ENCODE measurements around the gene CHCHD3.

The CHCHD3 gene

GRCh38 chr7:132770055-132770454 lies 311.8 kb downstream of the CHCHD3 start:
- no peak for DNase-seq (ENCODE audit: low spot score)

GRCh38 chr7:132769280-132769679 lies 312.6 kb downstream of the CHCHD3 start:
- DNase-seq (ENCODE audit: low spot score), result no peak

GRCh38 chr7:132768099-132768498 lies 313.8 kb downstream of the CHCHD3 start:
- DNase-seq (ENCODE audit: low spot score), result no peak

- no peak for DNase-seq (ENCODE audit: low spot score)
These were observed 314.5 kb downstream of the CHCHD3 start for GRCh38 chr7:132767378-132767777.

GRCh38 chr7:132766660-132767059 lies 315.2 kb downstream of the CHCHD3 start:
- DNase-seq (ENCODE audit: low spot score), result no peak

DNA sequence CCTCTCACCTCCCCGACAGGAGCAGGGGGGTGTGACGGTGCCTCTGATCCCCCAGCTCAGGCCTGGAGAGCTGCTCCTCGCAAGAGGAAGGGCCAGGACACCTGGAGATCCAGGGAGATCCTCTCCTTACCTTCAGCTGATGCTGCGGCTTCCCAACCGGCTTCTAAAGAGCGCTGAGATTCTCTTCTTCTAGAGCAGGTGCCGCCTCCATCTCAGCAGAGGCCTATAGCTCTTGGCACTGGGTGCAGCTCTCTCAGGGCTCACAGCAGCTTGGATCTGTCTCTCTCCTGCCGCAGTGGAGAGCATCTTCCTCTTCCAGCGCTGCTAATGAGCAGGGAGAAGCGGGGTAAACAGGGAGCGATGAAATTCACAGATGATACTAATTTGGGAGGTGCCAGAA lies 316.0 kb downstream of the CHCHD3 start:
- no peak for DNase-seq (ENCODE audit: low spot score)

- DNase-seq (ENCODE audit: low spot score), result no peak
These were observed 317.1 kb downstream of the CHCHD3 start for GRCh38 chr7:132764762-132765161.

GRCh38 chr7:132760866-132761265 lies 321.0 kb downstream of the CHCHD3 start:
- no peak for DNase-seq (ENCODE audit: low spot score)

DNA sequence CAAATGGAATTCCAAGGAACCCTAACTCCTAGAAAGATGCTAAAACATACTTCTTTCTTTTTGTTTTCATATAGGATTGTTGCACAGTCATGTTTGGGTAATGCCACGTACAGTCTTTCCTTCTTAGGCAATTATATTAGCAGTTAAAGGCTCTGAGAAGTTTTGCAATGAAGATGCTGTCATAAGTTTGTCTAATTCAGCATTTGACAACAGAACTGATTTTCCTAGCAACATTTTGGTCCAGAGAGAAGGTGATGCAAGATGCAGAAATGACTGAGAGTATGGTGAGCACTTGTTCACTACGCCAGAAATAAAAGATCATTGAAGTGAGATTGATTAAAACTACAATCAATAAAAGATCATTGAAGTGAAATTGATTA lies 321.7 kb downstream of the CHCHD3 start:
- no peak for DNase-seq (ENCODE audit: low spot score)

DNA sequence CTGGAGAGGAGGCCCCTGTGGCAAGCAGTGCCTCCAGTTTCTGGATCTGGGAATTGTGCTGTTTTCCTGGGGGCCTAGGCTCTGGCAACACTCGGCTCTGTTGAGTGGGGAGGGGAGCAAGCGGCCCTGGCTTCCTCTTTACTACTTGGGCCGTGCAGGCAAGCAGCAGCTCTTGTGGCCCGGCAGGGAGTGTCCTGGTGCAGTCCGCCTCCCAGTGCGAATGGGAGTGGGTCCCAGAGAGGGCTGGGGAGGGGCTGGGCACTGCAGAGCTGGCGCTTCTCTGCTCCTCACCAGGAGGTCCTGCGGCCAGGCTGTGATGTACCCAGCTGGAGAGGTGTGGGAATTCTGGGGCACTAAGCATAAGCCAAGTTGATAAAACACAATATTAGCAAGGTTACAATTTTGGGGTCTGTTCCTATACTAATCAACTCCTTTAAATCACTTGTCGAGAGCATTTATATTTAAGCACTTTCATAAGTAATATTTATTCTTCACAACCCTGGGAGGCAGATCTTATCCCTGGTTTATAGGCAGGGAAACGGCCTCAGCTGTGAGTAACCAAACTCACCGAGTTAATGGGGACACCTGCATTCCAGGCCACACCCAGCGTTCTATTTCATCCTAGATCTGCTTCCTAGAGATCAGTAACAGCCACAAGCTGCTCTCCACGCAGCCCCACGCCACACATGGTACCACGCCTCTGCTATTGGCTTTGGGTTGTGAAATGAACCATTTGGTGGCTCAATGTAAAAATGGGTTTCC lies 322.2 kb downstream of the CHCHD3 start:
- DNase-seq (ENCODE audit: low spot score), result no peak

GRCh38 chr7:132758986-132759385 lies 322.9 kb downstream of the CHCHD3 start:
- DNase-seq (ENCODE audit: low spot score), result no peak

- DNase-seq (ENCODE audit: low spot score), result no peak
These were observed 324.1 kb downstream of the CHCHD3 start for GRCh38 chr7:132757783-132758182.

DNA sequence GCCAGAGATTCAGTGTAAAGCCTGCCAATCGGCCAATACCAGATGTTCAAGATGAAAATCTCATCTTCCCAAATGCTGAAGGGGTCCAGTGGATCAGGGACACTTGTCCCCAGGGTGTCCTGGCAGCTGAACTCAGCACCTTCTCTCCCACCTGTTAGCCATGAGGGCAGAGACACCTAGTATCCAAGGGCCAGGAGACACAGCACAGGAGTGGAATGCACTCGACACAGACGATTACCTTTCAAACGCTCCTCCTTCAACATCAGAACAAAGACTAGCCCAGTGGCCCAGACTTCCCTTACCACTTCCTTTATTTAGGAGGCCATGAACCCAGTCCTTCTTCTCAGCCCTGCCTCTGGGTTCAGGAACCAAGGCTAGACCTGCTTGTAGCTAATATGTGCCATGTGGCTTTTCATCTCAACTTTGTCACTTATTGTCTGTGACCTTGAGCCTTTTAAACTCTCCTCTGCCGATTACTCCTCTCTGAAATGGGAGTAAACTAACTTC lies 325.4 kb downstream of the CHCHD3 start:
- DNase-seq (ENCODE audit: low spot score), result no peak

DNA sequence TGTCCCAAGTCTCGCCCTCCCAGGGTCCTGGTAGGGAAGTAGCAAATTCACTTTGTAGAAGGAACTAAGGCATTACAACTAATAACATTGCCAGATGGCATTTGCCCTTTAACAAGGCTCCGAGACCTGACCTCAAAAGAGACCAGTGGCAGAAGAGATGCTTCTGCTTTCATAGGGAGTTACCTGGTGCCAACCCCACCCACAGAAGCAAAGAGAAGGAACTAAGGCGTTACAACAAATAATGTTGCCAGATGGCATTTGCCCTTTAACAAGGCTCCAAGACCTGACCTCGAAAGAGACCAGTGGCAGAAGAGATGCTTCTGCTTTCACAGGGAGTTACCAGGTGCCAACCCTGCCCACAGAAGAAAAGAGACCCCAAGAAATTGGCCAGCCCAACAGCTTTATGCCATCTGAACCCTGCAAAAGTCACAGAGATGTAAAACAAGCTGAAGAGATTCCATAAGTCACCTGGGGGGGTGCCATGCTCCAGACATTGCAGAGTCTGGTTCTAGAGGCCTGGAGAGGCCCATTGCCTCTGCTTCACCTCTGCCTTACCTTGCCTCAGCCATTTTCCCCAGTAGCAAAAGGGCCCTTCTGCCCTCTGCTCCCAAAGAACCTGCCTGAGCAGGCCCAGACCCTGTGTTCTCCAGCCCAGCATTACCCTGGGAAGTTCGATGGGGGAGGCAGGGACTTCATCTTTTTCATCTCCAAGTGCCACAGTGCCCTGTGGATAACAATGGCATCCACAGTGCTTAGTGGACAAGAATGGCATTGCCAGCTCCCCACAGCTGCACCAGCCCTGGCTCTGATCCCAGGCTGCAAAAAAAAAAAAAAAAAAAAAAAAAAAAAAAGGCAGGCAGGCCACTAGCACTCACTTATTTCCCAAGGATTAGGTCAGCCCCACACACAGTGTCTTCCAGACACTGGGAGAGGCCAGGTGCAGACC lies 326.1 kb downstream of the CHCHD3 start:
- DNase-seq (ENCODE audit: low spot score), result no peak

- DNase-seq (ENCODE audit: low spot score), result no peak
These were observed 329.5 kb downstream of the CHCHD3 start for GRCh38 chr7:132752431-132752830.

GRCh38 chr7:132751244-132751647 lies 330.6 kb downstream of the CHCHD3 start:
- no peak for DNase-seq (ENCODE audit: low spot score)

- no peak for DNase-seq (ENCODE audit: low spot score)
These were observed 331.2 kb downstream of the CHCHD3 start for GRCh38 chr7:132750530-132751217.

GRCh38 chr7:132750096-132750495 lies 331.8 kb downstream of the CHCHD3 start:
- DNase-seq (ENCODE audit: low spot score), result no peak

DNA sequence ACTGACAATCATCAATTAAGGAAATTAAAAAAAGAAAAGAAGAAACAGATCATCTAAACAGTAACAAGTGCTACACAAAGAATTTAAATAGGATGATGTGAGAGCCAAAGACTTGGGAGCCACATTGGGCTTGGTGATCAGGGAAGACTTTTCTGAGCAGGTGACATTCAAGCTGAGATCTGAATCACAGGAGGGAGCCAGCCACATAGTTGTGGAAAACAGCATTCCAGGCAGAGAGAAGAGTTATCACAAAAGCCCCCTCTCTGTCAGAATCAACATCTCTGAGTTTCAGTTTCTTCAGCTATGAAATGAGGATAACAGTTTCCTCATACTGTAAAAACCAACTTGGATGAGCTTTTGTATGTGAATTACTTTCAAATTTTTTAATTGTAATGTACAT lies 336.4 kb downstream of the CHCHD3 start:
- no peak for DNase-seq (ENCODE audit: low spot score)

DNA sequence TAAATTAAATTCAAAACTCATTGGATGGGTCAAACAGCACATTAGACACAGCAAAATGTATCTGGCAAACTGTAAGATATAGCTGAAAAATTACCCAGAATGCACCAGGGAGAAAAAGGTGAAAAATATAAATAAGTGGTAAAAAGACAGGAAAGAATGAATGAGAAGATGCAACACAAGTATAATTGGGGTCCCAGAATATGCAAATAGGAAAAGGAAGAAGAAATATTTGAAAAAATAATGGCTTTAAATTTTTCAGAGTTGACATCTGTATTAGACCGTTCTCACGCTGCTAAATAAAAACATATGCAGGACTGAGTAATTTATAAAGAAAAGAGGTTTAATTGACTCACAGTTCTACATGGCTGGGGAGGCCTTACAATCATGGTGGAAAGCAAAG lies 337.9 kb downstream of the CHCHD3 start:
- no peak for DNase-seq (ENCODE audit: low spot score)

DNA sequence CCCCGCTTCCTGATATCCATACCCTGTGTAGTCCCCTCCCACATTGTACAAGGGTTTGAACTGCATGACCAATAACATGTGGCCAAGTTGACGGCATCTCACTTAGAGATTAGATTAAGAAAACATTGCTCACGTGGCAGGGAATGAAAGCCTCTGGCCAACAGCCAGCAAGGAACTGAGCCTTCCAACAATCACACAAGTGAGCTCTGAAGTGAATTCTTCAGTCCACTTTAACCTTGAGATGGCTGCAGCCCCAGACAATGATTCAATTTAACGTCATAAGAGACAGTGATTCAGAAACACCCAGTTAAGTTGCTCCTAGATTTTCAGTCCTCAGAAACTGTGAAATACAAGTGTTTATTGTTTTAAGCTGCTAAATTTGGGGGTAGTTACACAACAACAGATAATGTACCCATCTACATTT lies 339.7 kb downstream of the CHCHD3 start:
- DNase-seq (ENCODE audit: low spot score), result no peak

- no peak for DNase-seq (ENCODE audit: low spot score)
These were observed 341.7 kb downstream of the CHCHD3 start for GRCh38 chr7:132740176-132740575.
